Sigmoid colon (tissue), 4 donors: Measurements from ENCODE around the gene HRH1.

Source experiments
- EP300 ChIP-seq, 4 donors: sonication (generic); formaldehyde crosslinking; IDR thresholded peaks; one replicate each; pipeline ENCODE4 v1.6.1; 2017; ENCODE audit warnings: antibody characterized with exemption in 4 of 4
- POLR2AphosphoS5 ChIP-seq, 4 donors: sonication (generic); formaldehyde crosslinking; IDR thresholded peaks; one replicate each; pipeline ENCODE4 v1.6.1; 2017; ENCODE audit warnings: antibody characterized with exemption in 4 of 4
- TF ChIP-seq, protein P1 (sequence below), 4 experiments: fragments of 450-650 bp in 3 of 4; fragments of 200-600 bp in 1 of 4; IDR thresholded peaks; one replicate each; pipeline ENCODE4 v1.5.1; 2016 to 2019; ENCODE audit warnings: antibody characterized with exemption in 4 of 4, mild to moderate bottlenecking in 3 of 4, moderate library complexity in 2 of 4

- TF ChIP-seq, protein P1, sequence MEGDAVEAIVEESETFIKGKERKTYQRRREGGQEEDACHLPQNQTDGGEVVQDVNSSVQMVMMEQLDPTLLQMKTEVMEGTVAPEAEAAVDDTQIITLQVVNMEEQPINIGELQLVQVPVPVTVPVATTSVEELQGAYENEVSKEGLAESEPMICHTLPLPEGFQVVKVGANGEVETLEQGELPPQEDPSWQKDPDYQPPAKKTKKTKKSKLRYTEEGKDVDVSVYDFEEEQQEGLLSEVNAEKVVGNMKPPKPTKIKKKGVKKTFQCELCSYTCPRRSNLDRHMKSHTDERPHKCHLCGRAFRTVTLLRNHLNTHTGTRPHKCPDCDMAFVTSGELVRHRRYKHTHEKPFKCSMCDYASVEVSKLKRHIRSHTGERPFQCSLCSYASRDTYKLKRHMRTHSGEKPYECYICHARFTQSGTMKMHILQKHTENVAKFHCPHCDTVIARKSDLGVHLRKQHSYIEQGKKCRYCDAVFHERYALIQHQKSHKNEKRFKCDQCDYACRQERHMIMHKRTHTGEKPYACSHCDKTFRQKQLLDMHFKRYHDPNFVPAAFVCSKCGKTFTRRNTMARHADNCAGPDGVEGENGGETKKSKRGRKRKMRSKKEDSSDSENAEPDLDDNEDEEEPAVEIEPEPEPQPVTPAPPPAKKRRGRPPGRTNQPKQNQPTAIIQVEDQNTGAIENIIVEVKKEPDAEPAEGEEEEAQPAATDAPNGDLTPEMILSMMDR (IDR thresholded peaks at IDR 0.05): no peak
- TF ChIP-seq POLR2AphosphoS5 (IDR thresholded peaks at IDR 0.05): no peak
- TF ChIP-seq EP300 (IDR thresholded peaks at IDR 0.05): no peak
Measured at GRCh38 chr3:11165476-11165875, 11.2 kb downstream of the HRH1 start.
